Gastroesophageal sphincter (tissue), 4 donors: ENCODE results near the gene GCN1. TPM values are rescaled to one million over a fixed set of nuclear protein-coding genes. Genes with fewer than 3 reads are reported as not detected.

Experiments
- ATAC-seq: fragments of 150-250 bp; one replicate; pipeline ENCODE4 v1.9.1; 2016; ENCODE audit warnings: mild to moderate bottlenecking, moderate library complexity
- H3K27ac ChIP-seq, 4 donors: fragments of 200-600 bp; sonication (generic) in 3 of 4; 1 replicate in 3 of 4; 2 replicates in 1 of 4; pipeline ENCODE4 v1.5.1; 2016 to 2019
- H3K27me3 ChIP-seq: fragments of 200-600 bp; sonication (generic); one replicate; pipeline ENCODE4 v1.5.1; 2019
- H3K36me3 ChIP-seq, 2 donors: fragments of 200-600 bp; sonication (generic); one replicate each; pipeline ENCODE4 v1.5.1; 2019; ENCODE audit warnings: control low read depth in 1 of 2
- H3K4me1 ChIP-seq, 3 donors: fragments of 200-600 bp; sonication (generic); 1 replicate in 2 of 3; 2 replicates in 1 of 3; pipeline ENCODE4 v1.5.1; 2016 to 2019; ENCODE audit warnings: control low read depth in 2 of 3
- H3K4me3 ChIP-seq, 2 donors: fragments of 200-600 bp; sonication (generic); one replicate each; pipeline ENCODE4 v1.5.1; 2019; ENCODE audit warnings: mild to moderate bottlenecking in 1 of 2, moderate library complexity in 1 of 2
- H3K9me3 ChIP-seq, 3 donors: fragments of 200-600 bp; sonication (generic); one replicate each; pipeline ENCODE4 v1.5.1; 2017 to 2019; ENCODE audit warnings: control low read depth in 2 of 3
- EP300 ChIP-seq: sonication (generic); formaldehyde crosslinking; IDR thresholded peaks from one replicate; pipeline ENCODE4 v1.6.1; 2017; ENCODE audit warnings: antibody characterized with exemption, mild to moderate bottlenecking
- POLR2A ChIP-seq, 2 donors: fragments of 450-650 bp; IDR thresholded peaks; one replicate each; pipeline ENCODE4 v1.6.1; 2017; ENCODE audit warnings: antibody characterized with exemption in 2 of 2, mild to moderate bottlenecking in 2 of 2, moderate library complexity in 1 of 2
- POLR2AphosphoS5 ChIP-seq: sonication (generic); formaldehyde crosslinking; IDR thresholded peaks from one replicate; pipeline ENCODE4 v1.6.1; 2017; ENCODE audit warnings: antibody characterized with exemption
- WGBS, 2 donors: methylation state at CpG; one replicate each; pipeline ENCODE4 v1.1.5; 2018; ENCODE audit warnings: low coverage in 1 of 2; 5-methylcytosine and 5-hydroxymethylcytosine counted together
- total RNA-seq, 4 donors: library from RNA; depleted of rRNA; stranded (reverse); fragments of >200 nt; gene quantifications; one replicate each; pipeline ENCODE4 v1.1.0, GENCODE V29; 2016
- TF ChIP-seq, protein P1 (sequence below), 4 experiments: fragments of 200-600 bp in 2 of 4; fragments of 450-650 bp in 2 of 4; sonication (generic) in 1 of 4; IDR thresholded peaks; one replicate each; pipeline ENCODE4 v1.5.1; 2017 to 2019; ENCODE audit warnings: antibody characterized with exemption in 4 of 4, mild to moderate bottlenecking in 2 of 4, moderate library complexity in 2 of 4

The GCN1 gene
- total RNA-seq, 4 donors from 2014 or later = 39.3 to 82.2 (median 56.0) TPM

DNA sequence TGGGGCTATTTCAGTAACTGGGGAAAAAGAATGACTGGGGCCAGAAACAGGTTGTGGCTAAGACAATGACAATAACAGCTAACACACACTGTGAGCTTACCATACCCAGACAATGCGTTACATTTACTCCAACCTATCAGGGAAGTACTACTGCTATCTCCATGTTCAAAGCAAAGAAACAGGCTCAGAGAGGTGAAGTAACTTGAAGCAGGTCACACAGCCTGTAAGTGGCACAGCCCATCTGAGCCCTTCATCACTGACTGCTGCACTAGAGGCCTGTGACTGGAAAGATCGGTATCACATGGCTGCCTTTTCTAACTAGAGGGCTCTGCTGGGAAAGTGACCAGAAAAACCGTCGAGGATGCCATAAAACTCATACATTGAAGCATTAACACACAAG is 7.9 kb downstream of the GCN1 start:
- Histone ChIP-seq H3K27ac (no peak overlapping the region), H3K27me3 (no peaks in the 10 kb centered on the region), H3K36me3 (peaks cover 0 to 97% of the 10 kb centered on the region in 2 donors), H3K9me3 (no peaks in the 10 kb centered on the region), H3K4me3 (no peak overlapping the region), H3K4me1 (peaks cover 0 to 7% (median 0%) of the 10 kb centered on the region in 3 donors)
- WGBS, 2 donors = 92 to 94% methylated on average over 2 to 4 of the region's 4 CpGs
- TF ChIP-seq POLR2A (IDR thresholded peaks at IDR 0.05) = no peak
- TF ChIP-seq EP300 = no peak
- TF ChIP-seq, protein P1, sequence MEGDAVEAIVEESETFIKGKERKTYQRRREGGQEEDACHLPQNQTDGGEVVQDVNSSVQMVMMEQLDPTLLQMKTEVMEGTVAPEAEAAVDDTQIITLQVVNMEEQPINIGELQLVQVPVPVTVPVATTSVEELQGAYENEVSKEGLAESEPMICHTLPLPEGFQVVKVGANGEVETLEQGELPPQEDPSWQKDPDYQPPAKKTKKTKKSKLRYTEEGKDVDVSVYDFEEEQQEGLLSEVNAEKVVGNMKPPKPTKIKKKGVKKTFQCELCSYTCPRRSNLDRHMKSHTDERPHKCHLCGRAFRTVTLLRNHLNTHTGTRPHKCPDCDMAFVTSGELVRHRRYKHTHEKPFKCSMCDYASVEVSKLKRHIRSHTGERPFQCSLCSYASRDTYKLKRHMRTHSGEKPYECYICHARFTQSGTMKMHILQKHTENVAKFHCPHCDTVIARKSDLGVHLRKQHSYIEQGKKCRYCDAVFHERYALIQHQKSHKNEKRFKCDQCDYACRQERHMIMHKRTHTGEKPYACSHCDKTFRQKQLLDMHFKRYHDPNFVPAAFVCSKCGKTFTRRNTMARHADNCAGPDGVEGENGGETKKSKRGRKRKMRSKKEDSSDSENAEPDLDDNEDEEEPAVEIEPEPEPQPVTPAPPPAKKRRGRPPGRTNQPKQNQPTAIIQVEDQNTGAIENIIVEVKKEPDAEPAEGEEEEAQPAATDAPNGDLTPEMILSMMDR (IDR thresholded peaks at IDR 0.05) = no peak
- no peak for TF ChIP-seq POLR2AphosphoS5
- ATAC-seq = no peak

DNA sequence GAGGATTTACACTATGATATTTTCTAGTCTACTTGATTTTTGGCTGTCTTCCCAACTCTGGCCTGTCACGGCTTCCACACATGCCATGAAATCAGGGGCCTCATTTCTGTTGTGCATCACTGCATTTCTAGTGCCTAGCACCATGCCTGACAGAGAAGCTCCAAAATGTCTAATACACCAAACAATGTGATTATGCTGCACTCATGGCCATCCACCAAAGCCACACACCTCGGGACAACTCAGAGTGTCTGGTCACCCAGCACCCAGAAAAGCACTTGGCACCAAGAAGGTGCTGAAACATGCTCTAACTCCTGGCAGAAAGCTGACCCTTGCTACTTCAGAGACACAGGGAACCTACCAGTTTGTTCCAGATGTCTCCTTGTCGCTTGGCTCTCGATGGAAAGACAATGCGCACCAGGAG is 11.3 kb downstream of the GCN1 start:
- Histone ChIP-seq H3K36me3 (peaks cover 0 to 99% of the 10 kb centered on the region in 2 donors), H3K4me1 (no peaks in the 10 kb centered on the region), H3K27me3 (no peaks in the 10 kb centered on the region), H3K4me3 (no peak overlapping the region), H3K27ac (no peak overlapping the region), H3K9me3 (no peaks in the 10 kb centered on the region)
- TF ChIP-seq, protein P1 (IDR thresholded peaks at IDR 0.05) = no peak
- TF ChIP-seq EP300 (no peak), POLR2A (IDR thresholded peaks at IDR 0.05) (no peak), POLR2AphosphoS5 (no peak)
- ATAC-seq = no peak
- 38 to 100% methylated on average over 1 to 2 of the region's 5 CpGs for WGBS, 2 donors

DNA sequence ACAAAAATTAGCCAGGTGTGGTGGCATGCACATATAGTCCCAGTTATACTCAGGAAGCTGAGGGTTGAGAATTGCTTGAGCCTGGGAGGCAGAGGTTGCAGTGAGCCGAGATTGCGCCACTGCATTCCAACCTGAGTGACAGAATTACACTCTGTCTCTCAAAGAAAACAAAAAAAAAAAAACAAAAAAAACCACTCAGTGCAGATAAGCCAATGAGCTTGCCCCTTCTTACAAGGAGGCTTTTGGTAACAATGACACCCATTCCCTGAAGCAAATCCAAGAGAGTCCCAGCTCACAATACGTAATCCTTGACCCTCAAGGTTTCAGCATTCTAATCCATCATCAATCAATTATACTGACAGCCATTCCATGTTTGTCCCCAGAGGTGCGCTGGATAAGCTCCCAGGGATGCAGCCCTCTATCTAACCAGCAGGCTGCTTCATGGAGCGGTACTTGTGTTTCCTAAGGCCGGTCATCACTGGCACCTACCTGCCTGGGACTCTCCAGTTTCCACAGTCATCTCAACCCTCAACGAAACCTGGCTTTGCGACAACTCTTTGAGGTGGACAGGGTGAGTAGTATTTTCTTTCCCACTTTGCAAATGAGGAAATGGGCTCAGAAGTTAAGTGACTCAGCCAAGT is 12.4 kb downstream of the GCN1 start:
- WGBS, 2 donors = 76 to 84% methylated on average over 3 to 7 of the region's 8 CpGs
- Histone ChIP-seq H3K27ac (no peak overlapping the region), H3K36me3 (peaks cover 0 to 99% of the 10 kb centered on the region in 2 donors), H3K27me3 (no peaks in the 10 kb centered on the region), H3K4me3 (no peak overlapping the region), H3K4me1 (no peaks in the 10 kb centered on the region), H3K9me3 (no peaks in the 10 kb centered on the region)
- TF ChIP-seq POLR2AphosphoS5 (no peak), EP300 (no peak), POLR2A (IDR thresholded peaks at IDR 0.05) (no peak)
- TF ChIP-seq, protein P1 (IDR thresholded peaks at IDR 0.05) = no peak
- no peak for ATAC-seq

DNA sequence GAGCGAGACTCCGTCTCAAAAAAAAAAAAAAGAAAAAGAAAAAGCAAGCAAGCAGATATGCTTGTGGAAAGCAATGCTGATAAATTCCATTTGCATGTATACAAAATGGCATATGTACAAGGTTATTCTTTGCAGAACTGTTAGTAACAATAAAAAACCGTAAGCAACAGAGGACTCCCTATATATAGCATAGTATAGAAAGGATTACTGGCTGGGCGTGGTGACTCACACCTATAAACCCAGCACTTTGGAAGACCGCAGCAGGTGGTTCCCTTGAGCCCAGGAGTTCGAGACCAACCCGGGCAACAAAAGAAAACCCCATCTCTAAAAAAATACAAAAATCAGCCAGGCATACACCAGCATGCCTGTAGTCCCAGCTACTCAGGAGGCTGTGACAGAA is 13.5 kb downstream of the GCN1 start:
- TF ChIP-seq POLR2A (IDR thresholded peaks at IDR 0.05) (no peak), EP300 (no peak), POLR2AphosphoS5 (no peak)
- TF ChIP-seq, protein P1 (IDR thresholded peaks at IDR 0.05) = no peak
- Histone ChIP-seq H3K4me1 (no peaks in the 10 kb centered on the region), H3K27me3 (no peaks in the 10 kb centered on the region), H3K4me3 (no peak overlapping the region), H3K9me3 (no peaks in the 10 kb centered on the region), H3K36me3 (peaks cover 0 to 99% of the 10 kb centered on the region in 2 donors), H3K27ac (no peak overlapping the region)
- ATAC-seq = no peak
- 85 to 87% methylated on average over 5 to 7 of the region's 7 CpGs for WGBS, 2 donors

DNA sequence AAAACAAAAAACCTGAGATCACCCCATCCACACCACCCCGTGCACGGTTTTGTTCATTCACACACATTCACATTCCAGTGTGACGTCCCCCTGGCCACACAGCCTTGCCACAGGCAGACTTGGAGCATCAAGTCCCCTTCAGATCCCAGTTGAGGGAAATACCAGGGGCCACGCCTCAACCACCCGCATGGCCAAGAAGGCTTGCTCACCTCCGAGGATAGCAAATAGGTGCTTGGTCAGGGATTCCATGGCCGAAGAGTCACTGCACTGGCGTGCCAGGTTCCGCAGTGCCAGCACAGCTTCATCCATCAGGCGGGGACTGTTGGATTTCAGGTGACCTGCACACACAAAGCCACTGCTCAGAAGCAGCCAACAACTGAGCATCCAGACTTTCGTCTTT is 19.0 kb downstream of the GCN1 start:
- WGBS, 2 donors = 80 to 89% methylated on average over 1 to 5 of the region's 11 CpGs

More for the DNA sequence above, 19.0 kb downstream of the GCN1 start:
- Histone ChIP-seq H3K27me3 (no peaks in the 10 kb centered on the region), H3K4me3 (no peak overlapping the region), H3K4me1 (no peaks in the 10 kb centered on the region), H3K9me3 (no peaks in the 10 kb centered on the region), H3K36me3 (peaks cover 0 to 100% of the 10 kb centered on the region in 2 donors), H3K27ac (no peak overlapping the region)
- ATAC-seq = no peak
- TF ChIP-seq, protein P1 (IDR thresholded peaks at IDR 0.05) = no peak
- TF ChIP-seq POLR2AphosphoS5 (no peak), EP300 (no peak), POLR2A (IDR thresholded peaks at IDR 0.05) (no peak)
